Upper lobe of right lung (tissue), 1 donor: ENCODE data around the gene SELENOH. TPM values are rescaled to one million over a fixed set of nuclear protein-coding genes. Genes with fewer than 3 reads are reported as not detected.
A peak's percentile ranks its signal among the peaks of the same experiment; 100 is the strongest.

Experiments used
- ATAC-seq: fragments of 200-7000 bp; cut with Tn5 transposase; one replicate; pipeline ENCODE4 v1.9.1; 2020; ENCODE audit warnings: mild to moderate bottlenecking, moderate library complexity
- DNase-seq: peaks from one replicate; pipeline ENCODE4 v3.0.0-alpha.2; 2020
- H3K27ac ChIP-seq: fragments of 200-600 bp; one replicate; pipeline ENCODE4 v1.8.0; 2022
- H3K27me3 ChIP-seq: fragments of 200-600 bp; one replicate; pipeline ENCODE4 v1.8.0; 2022; ENCODE audit warnings: mild to moderate bottlenecking
- H3K36me3 ChIP-seq: fragments of 200-600 bp; one replicate; pipeline ENCODE4 v1.8.0; 2022
- H3K4me1 ChIP-seq: fragments of 200-600 bp; one replicate; pipeline ENCODE4 v1.8.0; 2022
- H3K4me3 ChIP-seq: fragments of 200-600 bp; one replicate; pipeline ENCODE4 v1.8.0; 2022; ENCODE audit warnings: mild to moderate bottlenecking
- H3K9me3 ChIP-seq: fragments of 200-600 bp; one replicate; pipeline ENCODE4 v1.8.0; 2022
- intact Hi-C: fragments of 100-400 bp; cut with DNase I; formaldehyde crosslinking; loops from one replicate; pipeline ENCODE4 v1.11.0; 2022
- total RNA-seq: library from RNA; stranded (reverse); fragmentation: NEBNext Ultra II Directional; extraction: Animal tissue kit (Norgen Biotek cat#: 25700); gene quantifications from one replicate; pipeline ENCODE4 v1.2.1, GENCODE V29; 2021
- TF ChIP-seq, protein P1 (sequence below): fragments of 200-600 bp; IDR thresholded peaks from one replicate; pipeline ENCODE4 v1.8.0; 2022; ENCODE audit warnings: antibody characterized with exemption
- donor health status: DM: no; HTN: yes; CAD: no; lungs with severe emphysema.

Gene SELENOH
- total RNA-seq, 1 donor from 2014 or later: 103 TPM

DNA sequence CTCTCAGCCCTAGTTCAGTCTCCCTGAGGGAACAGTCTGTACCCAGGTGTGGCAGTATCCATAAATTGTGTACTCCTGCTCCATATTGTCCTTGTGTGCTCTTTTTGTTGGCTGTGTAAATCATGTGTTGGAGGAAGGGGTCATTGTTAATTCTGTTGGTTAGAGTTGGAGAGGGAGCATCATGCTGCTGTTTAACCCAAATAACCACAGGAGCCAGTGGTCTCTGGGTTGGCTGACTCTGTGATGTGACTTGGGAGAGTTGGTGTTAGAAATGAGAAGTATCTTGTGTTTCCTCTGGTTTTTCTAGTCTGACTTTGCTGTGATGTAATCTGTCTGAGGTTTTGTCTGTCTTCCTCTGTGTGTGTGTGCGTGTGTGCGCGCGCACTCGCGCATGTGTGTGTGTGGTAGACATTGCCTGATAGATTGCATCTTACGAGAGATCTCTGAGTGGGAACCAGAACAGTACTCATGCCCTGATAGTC is 50.8 kb downstream of the SELENOH start:
- H3K4me3 ChIP-seq: no peak overlapping the region
- peaks cover 71% of the 10 kb centered on the region for H3K4me1 ChIP-seq
- TF ChIP-seq, protein P1, sequence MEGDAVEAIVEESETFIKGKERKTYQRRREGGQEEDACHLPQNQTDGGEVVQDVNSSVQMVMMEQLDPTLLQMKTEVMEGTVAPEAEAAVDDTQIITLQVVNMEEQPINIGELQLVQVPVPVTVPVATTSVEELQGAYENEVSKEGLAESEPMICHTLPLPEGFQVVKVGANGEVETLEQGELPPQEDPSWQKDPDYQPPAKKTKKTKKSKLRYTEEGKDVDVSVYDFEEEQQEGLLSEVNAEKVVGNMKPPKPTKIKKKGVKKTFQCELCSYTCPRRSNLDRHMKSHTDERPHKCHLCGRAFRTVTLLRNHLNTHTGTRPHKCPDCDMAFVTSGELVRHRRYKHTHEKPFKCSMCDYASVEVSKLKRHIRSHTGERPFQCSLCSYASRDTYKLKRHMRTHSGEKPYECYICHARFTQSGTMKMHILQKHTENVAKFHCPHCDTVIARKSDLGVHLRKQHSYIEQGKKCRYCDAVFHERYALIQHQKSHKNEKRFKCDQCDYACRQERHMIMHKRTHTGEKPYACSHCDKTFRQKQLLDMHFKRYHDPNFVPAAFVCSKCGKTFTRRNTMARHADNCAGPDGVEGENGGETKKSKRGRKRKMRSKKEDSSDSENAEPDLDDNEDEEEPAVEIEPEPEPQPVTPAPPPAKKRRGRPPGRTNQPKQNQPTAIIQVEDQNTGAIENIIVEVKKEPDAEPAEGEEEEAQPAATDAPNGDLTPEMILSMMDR: no peak
- intact Hi-C loops: no loop called here
- H3K27ac ChIP-seq: peak overlapping the region; percentile 75
- ATAC-seq (peak; percentile 91), DNase-seq (peak; percentile 93)
- H3K36me3 ChIP-seq: peaks cover 36% of the 10 kb centered on the region
- no peaks in the 10 kb centered on the region for H3K9me3 ChIP-seq
- H3K27me3 ChIP-seq: no peaks in the 10 kb centered on the region

DNA sequence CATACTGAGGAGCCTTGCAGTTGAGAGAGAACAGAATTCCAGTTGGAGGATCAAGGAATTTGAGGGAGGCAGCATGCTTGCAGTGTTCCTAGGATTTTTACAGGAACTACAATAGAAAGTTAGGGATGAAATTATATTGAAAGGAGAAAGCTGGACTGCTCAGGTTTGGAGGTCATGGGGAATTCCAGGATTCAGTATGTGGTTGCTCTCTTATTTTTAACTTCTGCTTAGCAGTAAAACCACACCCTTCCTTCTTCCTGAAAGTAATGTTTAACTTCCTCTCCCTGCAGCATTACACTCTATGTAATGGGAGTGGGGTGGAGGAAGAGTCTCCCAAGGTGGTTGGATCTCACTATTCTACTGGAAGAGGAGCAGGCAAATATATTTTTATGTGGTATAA is 51.6 kb downstream of the SELENOH start:
- DNase-seq: no peak
- Histone ChIP-seq H3K27me3 (no peaks in the 10 kb centered on the region), H3K4me3 (peak overlapping the region; percentile 6), H3K36me3 (peaks cover 43% of the 10 kb centered on the region), H3K9me3 (no peaks in the 10 kb centered on the region), H3K4me1 (peaks cover 64% of the 10 kb centered on the region), H3K27ac (peak overlapping the region; percentile 75)
- ATAC-seq: peak; percentile 80
- TF ChIP-seq, protein P1: no peak
- intact Hi-C loops: no loop called here

Other genes with a start within 250 kb of the SELENOH start
- 12.4 TPM for gene SLC43A1, start 225.8 kb upstream of the SELENOH start, total RNA-seq
- 34.7 TPM for gene TIMM10, start 210.7 kb upstream of the SELENOH start, total RNA-seq
- gene SMTNL1, start 203.9 kb upstream of the SELENOH start, total RNA-seq: not detected
- 120 TPM for gene UBE2L6, start 173.8 kb upstream of the SELENOH start, total RNA-seq
- gene SERPING1, start 143.8 kb upstream of the SELENOH start, total RNA-seq: 490 TPM
- gene YPEL4, start 91.6 kb upstream of the SELENOH start, total RNA-seq: 6.9 TPM
- gene CLP1, start 83.7 kb upstream of the SELENOH start, total RNA-seq: 11.7 TPM
- 79.8 TPM for gene ZDHHC5, start 73.4 kb upstream of the SELENOH start, total RNA-seq
- 9.6 TPM for gene MED19, start 29.3 kb upstream of the SELENOH start, total RNA-seq
- 70.4 TPM for gene TMX2, start 28.9 kb upstream of the SELENOH start, total RNA-seq
- not detected for gene BTBD18, start 10.3 kb downstream of the SELENOH start, total RNA-seq
- gene CTNND1, start 20.3 kb downstream of the SELENOH start, total RNA-seq: 245 TPM